Kidney epithelial cell (primary cell): ENCODE data around the gene MAVS. TPM values are rescaled to one million over a fixed set of nuclear protein-coding genes. Genes with fewer than 3 reads are reported as not detected.

Experiments
- DNase-seq: peaks from one replicate; pipeline ENCODE4 v3.0.0-alpha.2; 2010; ENCODE audit warnings: low read depth
- H3K27me3 ChIP-seq: 2 replicates; pipeline ENCODE4 v1.6.0; 2011; ENCODE audit warnings: low read length; ENCODE audit not compliant: control insufficient read depth, insufficient read depth
- H3K36me3 ChIP-seq: 2 replicates; pipeline ENCODE4 v1.5.1; 2011; ENCODE audit warnings: low read length; ENCODE audit not compliant: control insufficient read depth, insufficient read depth
- H3K4me3 ChIP-seq: 2 replicates; pipeline ENCODE4 v1.5.1; 2011; ENCODE audit warnings: low read depth, mild to moderate bottlenecking, control low read depth, low read length
- total RNA-seq: library from RNA; depleted of rRNA; stranded (reverse); fragments of >200 nt; gene quantifications from 2 replicates; pipeline ENCODE4 v1.2.3, GENCODE V29; 2015
- TF ChIP-seq, protein P1 (sequence below): IDR thresholded peaks from 2 replicates; pipeline ENCODE4 v1.5.1; 2011; ENCODE audit warnings: mild to moderate bottlenecking, moderate library complexity, low read length, control low read depth, inconsistent platforms; ENCODE audit not compliant: insufficient read depth, poor library complexity, severe bottlenecking

MAVS gene
- total RNA-seq: 30.8 and 32.0 TPM in 2 replicates

DNA sequence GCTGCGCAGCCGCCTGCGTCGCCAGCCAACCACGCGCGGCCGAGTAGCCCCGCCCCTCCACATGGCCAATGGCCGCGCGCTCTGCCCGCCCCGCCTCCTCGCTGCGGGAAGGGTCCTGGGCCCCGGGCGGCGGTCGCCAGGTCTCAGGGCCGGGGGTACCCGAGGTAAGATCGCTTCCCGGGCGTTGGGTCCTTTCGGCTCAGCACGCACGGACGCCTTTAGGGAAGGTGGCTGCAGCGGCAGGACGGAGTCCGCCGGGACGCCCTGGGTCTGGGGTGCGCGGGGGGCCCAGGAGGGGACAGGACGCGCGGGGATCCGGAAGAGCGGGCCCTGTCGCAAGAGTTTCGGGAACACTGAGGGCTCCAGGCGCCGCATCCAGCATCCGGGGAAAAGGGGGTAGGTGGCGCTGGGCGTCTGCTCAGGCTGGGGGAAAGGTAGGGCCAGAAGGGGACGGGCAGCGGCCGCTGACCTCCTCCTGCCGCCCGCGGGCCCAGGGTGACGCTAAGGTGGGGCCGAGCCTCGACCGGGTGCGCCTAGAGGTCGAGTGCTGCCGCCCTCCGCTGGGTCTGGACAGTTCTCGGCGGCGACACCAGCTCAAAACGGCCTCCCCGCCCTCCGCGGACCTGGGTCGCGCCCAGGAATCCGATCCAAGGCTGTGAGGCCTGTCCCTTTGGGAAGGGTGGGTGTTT lies at the start of gene MAVS:
Gene MAVS (plus strand): TSS at position 95 of the 689 bp plus-strand sequence. CDS start 7,791 bp downstream, outside the sequence.
- no peaks in the 10 kb centered on the region for H3K27me3 ChIP-seq
- no peak for DNase-seq
- peak within 1 kb of the TSS; percentile 76 for H3K4me3 ChIP-seq
- no peaks in the 10 kb centered on the region for H3K36me3 ChIP-seq
- TF ChIP-seq, protein P1, sequence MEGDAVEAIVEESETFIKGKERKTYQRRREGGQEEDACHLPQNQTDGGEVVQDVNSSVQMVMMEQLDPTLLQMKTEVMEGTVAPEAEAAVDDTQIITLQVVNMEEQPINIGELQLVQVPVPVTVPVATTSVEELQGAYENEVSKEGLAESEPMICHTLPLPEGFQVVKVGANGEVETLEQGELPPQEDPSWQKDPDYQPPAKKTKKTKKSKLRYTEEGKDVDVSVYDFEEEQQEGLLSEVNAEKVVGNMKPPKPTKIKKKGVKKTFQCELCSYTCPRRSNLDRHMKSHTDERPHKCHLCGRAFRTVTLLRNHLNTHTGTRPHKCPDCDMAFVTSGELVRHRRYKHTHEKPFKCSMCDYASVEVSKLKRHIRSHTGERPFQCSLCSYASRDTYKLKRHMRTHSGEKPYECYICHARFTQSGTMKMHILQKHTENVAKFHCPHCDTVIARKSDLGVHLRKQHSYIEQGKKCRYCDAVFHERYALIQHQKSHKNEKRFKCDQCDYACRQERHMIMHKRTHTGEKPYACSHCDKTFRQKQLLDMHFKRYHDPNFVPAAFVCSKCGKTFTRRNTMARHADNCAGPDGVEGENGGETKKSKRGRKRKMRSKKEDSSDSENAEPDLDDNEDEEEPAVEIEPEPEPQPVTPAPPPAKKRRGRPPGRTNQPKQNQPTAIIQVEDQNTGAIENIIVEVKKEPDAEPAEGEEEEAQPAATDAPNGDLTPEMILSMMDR: no peak

DNA sequence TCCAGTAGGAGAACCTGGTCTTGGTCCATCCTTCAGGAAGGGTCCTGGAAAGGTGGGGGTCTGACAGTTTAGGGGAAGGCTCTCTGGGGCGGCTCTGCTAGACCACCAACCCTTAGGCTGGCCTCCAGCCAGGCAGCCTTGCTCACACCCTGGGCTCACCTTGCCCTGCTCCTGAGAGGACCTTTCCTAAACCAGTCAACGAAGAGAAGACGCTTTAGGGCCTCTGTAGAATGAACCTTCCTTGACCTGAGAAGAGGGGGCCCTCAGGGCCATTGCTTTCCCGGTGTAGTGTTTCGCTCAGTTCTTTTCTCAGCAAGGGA lies 49.4 kb upstream of the MAVS start:
- peak overlapping the region; percentile 83 for H3K4me3 ChIP-seq
- H3K27me3 ChIP-seq: no peaks in the 10 kb centered on the region
- no peak for DNase-seq
- no peaks in the 10 kb centered on the region for H3K36me3 ChIP-seq
- TF ChIP-seq, protein P1: no peak

DNA sequence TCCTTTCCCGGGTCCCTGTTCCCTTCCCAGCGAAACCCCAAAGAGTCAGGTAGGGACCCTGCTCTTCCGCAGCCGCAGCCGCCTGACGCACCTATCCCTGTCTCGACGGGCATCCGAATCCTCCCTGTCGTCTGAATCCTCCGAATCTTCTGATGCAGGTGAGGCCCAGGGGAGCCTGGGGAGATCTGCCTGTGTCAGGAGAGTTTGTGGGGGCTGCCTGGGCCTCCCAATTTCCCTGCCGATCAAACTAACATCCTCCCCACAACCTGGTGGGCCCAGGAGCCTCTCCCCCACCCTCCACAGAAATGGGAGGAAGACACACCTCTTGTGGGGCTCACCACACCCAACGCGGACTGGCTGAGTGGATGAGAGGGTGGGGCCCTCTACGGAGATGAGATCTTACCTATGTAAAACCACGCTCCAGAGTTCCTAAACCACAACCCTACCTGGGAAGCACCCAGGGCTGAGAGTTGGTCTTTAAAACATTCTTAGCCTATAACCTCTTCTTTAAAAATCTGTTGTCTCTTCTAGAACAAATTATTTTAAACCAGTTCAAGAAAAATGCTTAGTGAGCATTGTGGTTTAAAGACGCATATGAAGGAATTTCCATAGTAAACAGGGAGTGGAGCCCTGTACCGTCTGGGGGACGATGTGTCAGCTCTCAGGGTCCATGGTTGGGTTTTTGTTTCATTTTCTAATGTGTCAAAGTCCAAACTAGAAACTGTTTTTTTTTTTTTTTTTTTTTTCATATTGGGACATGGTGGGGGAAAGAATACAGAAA lies 48.9 kb upstream of the MAVS start:
- TF ChIP-seq, protein P1: no peak
- peak overlapping the region; percentile 83 for H3K4me3 ChIP-seq
- H3K36me3 ChIP-seq: no peaks in the 10 kb centered on the region
- no peaks in the 10 kb centered on the region for H3K27me3 ChIP-seq
- no peak for DNase-seq

DNA sequence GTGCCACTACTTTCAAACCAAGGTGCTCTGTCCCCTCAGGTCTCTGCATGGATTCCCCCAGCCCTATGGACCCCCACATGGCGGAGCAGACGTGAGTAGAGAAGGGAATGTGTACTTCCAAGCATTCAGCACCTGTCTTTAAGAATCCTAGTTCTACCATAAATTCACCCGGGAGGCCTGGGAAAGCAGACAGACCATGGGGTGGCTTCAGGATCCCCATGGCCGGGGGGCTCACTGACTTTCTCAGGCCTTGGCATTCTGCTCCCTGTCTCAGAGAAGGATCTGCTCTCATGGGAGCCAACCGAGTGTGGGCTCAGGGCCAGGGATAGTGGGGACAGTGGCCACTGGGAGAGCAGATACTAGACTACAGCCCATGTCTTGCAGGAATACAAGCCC lies 48.3 kb upstream of the MAVS start:
- H3K36me3 ChIP-seq: peaks cover 1% of the 10 kb centered on the region
- DNase-seq: no peak
- no peak overlapping the region for H3K4me3 ChIP-seq
- H3K27me3 ChIP-seq: no peaks in the 10 kb centered on the region
- TF ChIP-seq, protein P1: no peak

DNA sequence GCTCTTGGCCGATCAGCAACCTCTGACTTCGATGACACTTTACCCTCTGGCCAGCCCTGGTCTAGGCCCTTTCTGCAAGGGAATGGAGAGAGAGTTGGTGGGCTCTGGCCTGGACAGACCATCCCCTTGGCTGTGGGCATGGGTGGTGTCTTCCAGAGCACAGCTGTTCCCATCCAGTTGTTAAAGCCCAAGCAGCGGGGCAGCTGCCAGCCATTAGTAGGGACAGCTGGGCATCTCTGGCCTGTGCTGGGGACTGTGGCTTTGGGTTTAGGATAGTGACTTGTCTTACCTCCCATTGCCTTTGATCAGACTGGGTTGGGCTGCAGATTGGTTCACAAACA lies 47.8 kb upstream of the MAVS start:
- no peak overlapping the region for H3K4me3 ChIP-seq
- no peaks in the 10 kb centered on the region for H3K27me3 ChIP-seq
- no peak for DNase-seq
- H3K36me3 ChIP-seq: peaks cover 1% of the 10 kb centered on the region
- TF ChIP-seq, protein P1: no peak

DNA sequence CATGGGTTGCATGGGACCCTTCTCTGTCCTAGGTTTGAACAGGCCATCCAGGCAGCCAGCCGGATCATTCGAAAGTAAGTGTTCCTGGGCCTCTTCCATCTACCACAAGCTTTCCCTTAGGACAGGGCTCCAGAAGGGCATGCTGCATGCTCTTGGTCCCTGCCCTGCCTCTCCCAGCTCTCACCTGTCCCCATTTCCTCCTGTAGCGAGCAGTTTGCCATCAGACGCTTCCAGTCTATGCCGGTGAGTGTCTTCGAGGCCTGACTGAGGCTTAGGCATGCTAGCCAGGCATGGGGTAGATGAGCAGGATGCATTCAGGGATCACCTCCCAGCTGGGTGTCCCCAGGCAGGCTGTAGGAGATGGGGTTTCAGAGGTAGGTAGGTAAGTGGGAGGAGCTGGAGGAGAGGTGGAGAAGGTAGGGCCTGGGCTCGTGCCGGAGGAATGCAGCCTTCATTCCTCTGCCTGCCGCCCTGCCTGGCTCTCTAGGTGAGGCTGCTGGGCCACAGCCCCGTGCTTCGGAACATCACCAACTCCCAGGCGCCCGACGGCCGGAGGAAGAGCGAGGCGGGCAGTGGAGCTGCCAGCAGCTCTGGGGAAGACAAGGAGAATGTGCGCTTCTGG lies 46.3 kb upstream of the MAVS start:
- TF ChIP-seq, protein P1: no peak
- H3K36me3 ChIP-seq: peaks cover 1% of the 10 kb centered on the region
- DNase-seq: no peak
- H3K4me3 ChIP-seq: no peak overlapping the region
- H3K27me3 ChIP-seq: no peaks in the 10 kb centered on the region
